Measurements from ENCODE around the gene TMEM63B. TPM values are rescaled to one million over a fixed set of nuclear protein-coding genes. Genes with fewer than 3 reads are reported as not detected.
"Not testable (repeated sequence)": the region's sequence is repeated elsewhere in the genome, so short reads cannot be mapped to it uniquely, and the experiment has no call there.

Gene TMEM63B
- total RNA-seq, 1 donor from 2014 or later, result 42.4 TPM

DNA sequence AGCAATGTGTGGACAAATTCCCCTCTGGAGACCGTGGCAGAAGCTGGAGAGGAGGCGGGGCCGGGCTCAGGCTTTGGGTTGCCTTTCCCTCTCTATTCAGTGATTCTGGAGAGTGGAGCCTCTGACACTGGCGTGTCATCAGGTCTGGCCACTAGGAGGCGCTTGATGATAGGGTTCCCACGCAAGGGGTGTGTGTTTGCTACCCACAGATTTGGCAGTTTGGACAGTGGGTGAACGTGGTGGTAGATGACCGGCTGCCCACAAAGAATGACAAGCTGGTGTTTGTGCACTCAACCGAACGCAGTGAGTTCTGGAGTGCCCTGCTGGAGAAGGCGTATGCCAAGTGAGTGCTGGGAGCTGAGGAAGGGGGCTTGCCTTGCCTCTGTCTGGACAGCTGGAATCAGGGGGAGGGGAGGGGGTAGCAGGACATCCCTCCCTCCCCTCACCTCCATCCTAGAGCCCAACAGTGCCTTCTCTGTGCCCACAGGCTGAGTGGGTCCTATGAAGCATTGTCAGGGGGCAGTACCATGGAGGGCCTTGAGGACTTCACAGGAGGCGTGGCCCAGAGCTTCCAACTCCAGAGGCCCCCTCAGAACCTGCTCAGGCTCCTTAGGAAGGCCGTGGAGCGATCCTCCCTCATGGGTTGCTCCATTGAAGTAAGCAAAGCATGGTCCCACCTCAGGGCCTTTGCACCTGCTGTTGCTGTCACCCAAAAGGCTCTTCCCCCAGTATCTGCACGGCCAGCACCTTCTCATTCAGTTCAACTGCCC is 45.6 kb downstream of the TMEM63B start:
- peak; percentile 85 for ATAC-seq

DNA sequence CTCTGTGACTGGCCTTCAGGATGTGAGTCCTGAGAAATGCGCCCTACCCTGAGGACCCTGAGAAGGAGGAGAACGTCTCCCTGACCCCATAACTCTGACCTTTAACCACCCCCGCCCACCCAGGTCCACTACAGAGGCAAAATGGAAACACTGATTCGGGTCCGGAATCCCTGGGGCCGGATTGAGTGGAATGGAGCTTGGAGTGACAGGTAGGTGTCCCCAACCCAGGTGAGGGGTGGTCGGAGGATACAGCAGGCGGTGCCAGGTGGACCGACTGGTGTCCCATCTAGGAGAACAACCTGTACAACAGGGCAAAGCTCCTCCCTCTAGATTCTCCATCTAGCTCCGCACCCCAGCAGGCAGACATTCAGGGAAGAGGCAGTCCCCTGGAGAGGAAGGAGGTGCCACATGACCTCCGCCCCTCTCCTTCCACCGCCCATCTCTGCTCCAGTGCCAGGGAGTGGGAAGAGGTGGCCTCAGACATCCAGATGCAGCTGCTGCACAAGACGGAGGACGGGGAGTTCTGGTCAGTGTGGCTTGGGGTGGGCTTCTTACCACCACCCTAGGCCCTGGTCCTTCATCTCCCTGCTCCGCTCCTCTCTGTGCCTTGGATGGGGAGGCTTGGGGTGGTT is 48.9 kb downstream of the TMEM63B start:
- ATAC-seq, result no peak

DNA sequence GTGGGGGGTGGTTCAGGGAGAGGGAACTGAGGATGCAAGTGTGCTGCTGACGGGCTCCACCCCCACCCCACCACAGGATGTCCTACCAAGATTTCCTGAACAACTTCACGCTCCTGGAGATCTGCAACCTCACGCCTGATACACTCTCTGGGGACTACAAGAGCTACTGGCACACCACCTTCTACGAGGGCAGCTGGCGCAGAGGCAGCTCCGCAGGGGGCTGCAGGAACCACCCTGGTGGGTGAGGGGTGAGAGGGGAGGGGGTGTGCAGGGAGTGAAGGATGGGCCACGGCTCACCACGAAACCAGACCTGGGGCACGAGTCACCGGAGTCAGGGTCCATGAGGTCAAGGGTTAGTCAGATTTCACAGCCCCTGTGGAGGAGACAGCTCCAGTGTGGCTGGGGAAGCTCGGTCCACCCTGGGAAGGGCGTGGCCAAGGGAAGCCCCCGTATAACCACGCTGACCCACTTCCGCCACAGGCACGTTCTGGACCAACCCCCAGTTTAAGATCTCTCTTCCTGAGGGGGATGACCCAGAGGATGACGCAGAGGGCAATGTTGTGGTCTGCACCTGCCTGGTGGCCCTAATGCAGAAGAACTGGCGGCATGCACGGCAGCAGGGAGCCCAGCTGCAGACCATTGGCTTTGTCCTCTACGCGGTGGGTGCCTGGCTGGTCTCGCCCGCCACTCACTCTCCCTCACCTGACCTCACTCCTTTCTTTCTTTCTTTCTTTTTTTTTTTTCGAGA is 49.6 kb downstream of the TMEM63B start:
- no peak for ATAC-seq

DNA sequence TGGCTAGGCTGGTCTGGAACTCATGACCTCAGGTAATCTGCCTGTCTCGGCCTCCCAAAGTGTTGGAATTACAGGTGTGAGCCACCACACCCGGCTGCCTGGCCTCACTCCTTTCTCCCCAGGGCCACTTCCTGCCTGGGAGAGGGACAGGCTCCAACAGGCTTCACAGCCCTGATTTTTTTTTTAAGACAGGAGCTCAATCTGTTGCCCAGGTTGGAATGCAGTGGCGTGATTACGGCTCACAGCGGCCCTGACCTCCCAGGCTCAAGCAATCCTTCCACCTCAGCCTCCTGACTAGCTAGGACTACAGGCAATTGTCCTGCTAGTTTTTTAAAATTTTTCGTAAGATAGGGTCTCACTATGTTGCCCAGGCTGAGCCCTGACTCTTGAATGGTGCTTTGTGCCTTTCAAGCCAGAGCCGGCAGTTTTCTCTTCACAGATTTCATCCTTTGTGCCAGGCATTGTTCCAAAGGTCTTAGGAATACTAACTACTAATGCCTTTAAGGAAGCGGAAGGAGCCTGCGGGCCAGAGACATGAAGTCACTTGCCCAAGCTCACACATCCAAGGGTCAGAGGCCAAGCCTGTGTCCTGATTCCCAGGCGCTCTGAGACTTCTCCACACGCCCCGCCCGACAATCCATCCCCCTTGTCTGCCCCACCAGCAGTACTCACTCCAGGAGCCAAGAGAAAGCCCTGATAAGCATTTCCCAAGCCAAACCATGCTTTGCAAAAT is 50.5 kb downstream of the TMEM63B start:
- ATAC-seq, result peak; percentile 38

DNA sequence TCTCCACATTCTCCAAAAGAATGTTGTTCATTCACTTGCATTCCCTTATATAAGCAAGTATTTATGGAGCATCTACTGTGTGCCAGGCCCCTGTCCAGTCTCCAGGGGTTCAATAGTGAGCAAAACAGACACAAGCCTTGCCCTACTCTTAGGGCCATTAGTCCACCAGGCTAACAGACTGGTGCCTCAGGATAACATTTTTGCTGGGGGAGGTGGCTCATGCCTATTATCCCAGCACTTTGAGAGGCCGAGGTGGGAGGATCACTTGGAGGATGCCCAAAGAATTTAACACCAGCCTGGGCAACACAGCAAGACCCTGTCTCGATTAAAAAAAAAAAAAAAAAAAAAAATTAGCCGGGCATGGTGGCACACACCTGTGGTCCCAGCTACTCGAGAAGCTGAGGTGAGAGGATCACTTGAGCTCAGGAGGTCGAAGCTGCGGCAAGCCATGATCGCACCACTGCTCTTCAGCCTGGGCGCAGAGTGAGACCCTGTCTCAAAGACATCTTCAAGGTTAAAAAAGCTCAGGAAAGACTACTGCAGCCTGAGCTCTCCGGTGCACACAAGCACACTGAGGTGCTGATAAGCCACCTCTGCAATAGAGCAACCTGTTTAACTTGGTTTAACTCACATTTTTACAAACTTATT is 51.2 kb downstream of the TMEM63B start:
- no peak for ATAC-seq

- no peak for ATAC-seq
These were observed 51.8 kb downstream of the TMEM63B start for GRCh38 chr6:44179072-44179536.

DNA sequence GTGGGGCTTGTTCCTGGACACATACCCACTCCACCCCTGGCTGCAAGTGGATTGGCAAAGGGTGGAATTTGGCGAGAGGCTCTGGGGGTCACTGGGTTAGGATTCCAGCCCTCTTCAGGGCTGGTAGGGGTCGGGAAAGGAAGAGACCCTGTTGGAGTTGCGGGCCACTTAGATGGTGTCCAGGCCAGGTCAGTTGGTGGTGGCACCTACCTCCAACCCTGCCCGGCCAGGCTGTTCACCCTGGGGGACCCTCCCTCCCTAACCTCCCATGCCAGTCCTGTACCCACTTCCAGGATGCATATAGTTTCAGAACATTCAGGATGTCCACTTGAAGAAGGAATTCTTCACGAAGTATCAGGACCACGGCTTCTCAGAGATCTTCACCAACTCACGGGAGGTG is 52.3 kb downstream of the TMEM63B start:
- no peak for ATAC-seq

- ATAC-seq, result no peak
These were observed 53.1 kb downstream of the TMEM63B start for GRCh38 chr6:44180406-44180805.

- no peak for ATAC-seq
These were observed 53.5 kb downstream of the TMEM63B start for GRCh38 chr6:44180886-44181285.

DNA sequence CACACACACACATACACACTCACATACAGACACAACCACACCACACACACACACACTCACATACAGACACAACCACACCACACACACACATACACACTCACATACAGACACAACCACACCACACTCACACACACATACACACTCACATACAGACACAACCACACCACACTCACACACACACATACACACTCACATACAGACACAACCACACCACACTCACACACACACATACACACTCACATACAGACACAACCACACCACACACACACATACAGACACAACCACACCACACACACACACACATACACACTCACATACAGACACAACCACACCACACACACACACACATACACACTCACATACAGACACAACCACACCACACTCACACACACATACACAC is 54.4 kb downstream of the TMEM63B start:
- not testable (repeated sequence) for ATAC-seq

DNA sequence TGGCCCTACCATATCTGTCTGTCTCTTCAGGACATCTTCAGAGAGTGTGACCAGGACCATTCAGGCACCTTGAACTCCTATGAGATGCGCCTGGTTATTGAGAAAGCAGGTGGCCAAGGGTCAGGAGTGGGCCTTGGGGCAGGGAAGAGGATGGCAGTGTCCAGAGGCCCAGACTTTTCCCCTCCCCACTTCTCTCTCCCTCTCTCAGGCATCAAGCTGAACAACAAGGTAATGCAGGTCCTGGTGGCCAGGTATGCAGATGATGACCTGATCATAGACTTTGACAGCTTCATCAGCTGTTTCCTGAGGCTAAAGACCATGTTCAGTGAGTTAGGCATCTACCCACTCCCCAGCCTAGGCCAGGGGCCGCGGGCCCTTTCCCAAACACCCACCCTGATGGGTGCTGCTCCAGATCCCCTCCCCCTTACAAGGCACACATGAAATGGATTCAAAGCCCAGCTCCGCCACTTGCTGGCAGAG is 55.6 kb downstream of the TMEM63B start:
- no peak for ATAC-seq

DNA sequence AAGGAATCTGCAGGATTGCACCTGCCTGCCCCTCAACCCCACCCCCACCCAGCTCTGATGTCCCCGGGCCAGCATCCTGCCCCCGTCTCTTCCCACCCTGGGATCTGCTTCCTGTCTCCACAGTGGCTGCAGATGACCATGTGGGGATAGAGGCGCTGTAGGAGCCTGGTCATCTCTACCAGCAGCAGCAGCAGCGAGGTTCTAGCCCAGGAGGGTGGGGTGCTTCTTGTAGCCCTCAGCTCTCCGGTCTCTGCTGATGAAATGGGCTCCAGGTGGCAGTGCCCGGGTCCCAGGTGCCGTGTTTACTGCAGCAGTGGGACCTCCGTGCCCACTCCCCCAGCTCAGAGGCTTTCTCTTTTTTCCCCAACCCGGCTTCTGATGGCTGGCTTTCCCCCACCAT is 56.4 kb downstream of the TMEM63B start:
- ATAC-seq, result no peak

DNA sequence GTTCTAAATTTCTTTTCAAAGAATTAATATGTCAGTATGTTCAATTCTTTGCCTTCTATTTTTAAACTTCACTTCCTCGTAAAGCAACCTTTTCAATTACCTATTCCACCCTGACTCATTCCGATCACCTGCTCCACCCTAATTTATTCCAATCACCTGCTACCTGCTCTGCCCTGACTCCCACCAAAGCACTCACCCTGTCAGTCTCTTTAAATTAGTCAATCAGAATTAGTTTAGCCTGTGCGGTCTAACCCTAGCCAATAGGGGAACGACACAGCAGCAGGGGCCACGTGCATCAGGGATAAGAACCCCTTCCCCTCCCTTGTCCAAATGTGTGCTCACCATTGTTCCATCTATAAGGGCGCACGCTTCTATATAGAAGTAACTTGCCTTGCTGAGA is 58.0 kb downstream of the TMEM63B start:
- ATAC-seq, result not testable (repeated sequence)

GRCh38 chr6:44185953-44186634 is 58.7 kb downstream of the TMEM63B start:
- ATAC-seq, result no peak

GRCh38 chr6:44186635-44187025 is 59.3 kb downstream of the TMEM63B start:
- no peak for ATAC-seq

- no peak for ATAC-seq
These were observed 61.5 kb downstream of the TMEM63B start for GRCh38 chr6:44188819-44189218.

GRCh38 chr6:44189257-44189656 is 61.9 kb downstream of the TMEM63B start:
- no peak for ATAC-seq

DNA sequence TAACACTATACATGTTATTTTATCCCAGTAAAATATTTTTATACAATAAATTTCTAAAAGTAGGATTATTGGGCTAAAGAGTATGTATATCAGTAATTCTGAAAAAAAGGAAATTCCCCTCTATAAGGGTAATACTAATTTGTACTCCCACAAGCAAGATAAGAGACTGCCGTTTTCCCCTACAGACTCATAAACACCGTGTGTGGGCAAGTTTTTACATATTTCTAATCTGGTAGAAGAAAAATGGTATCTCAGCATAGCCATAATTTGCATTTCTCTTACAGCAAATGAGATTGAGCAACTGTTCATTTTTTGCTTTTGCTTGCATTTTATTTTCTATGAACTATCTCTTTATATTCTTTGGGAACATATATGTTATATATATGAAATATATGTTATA is 63.4 kb downstream of the TMEM63B start:
- ATAC-seq, result no peak

DNA sequence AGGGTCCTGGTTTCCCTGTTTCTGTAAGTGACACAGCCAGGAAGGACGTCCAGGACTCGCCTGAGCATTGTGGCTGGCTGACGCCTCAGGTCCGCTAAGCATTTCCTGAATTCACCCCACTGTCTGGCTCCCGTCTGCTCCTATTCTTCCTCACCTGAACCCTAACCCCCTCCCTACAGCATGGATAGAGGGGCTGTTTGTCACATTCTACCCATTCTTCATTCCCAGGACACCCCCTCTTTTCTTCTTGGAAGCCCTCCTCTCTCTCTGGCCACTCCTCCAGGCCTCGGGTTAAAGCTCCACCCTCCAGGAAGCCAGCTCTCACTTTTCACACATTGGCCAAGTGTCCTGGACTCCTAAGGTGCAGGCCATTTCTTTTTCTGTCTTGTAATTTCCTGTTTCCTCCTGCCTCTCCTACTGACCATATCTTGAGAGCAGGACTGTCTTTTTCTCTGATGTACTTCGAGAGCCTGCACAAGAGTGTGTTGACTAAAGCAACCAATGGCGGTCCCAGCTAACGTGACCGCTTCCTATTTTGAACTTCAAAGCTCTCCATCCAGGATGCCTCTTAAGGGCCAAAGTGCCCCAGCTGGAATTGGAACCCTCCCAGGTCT is 65.2 kb downstream of the TMEM63B start:
- ATAC-seq, result no peak

DNA sequence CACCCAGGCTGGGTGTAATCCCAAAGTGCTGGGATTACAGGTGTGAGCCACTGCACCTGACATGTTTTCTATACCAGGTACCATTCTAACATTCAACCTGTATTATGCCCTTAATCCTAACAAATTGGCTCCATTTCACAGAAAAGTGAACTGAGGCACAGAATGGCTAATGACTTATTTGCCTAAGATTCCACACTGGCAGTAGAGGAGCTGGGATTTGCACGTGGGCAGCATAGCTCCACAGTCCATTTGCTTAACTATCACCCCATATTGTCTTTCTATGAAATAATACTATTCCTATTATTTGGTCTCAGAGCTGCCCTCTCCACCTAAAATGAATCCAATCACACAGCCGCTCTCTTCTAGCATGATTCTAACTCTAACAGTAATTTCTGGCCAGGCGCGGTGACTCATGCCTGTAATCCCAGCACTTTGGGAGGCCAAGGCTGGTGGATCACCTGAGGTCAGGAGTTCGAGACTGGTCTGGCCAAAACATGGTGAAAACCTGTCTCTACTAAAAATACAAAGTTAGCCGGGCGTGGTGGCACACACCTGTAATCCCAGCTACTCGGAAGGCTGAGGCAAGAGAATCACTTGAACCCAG is 66.1 kb downstream of the TMEM63B start:
- no peak for ATAC-seq

DNA sequence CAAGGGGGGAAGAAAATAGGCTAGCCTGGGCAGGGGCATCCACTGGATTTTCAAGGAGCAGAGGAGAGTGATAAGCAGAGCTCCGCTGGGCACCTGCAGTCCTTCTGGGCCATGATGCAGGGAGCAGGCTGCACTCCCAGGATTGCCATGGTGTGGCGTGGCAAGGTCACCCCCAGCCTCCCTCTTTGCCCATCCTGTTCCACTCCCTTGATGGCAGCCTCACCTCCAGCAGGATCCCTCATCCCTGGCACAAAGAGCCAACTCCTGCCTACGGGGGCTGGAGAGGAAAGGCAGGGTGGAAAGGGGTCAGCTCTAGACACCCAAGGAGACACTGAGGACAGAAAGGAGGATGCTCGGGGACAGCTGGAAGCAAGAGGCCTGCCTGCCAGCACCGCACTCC is 67.0 kb downstream of the TMEM63B start:
- peak; percentile 20 for ATAC-seq

Measured in esophagus mucosa (tissue), 1 donor.